IPS DF 6.9 (cell line): ENCODE data around the gene FASN.

Experiments used
- DNase-seq: peaks from one replicate; pipeline ENCODE4 v3.0.0-alpha.2; 2013; ENCODE audit warnings: low read depth, low spot score
- H3K27ac ChIP-seq: one replicate; pipeline ENCODE4 v1.5.1; 2013; ENCODE audit warnings: low read length, control low read depth
- H3K27me3 ChIP-seq: 2 replicates; pipeline ENCODE4 v1.6.1; 2013; ENCODE audit warnings: mild to moderate bottlenecking, low read length; ENCODE audit not compliant: control insufficient read depth, insufficient read depth
- H3K36me3 ChIP-seq: 2 replicates; pipeline ENCODE4 v1.6.1; 2013; ENCODE audit warnings: low read length; ENCODE audit not compliant: control insufficient read depth, insufficient read depth
- H3K4me1 ChIP-seq: 2 replicates; pipeline ENCODE4 v1.6.1; 2013; ENCODE audit warnings: low read length; ENCODE audit not compliant: control insufficient read depth, insufficient read depth
- H3K4me3 ChIP-seq: 2 replicates; pipeline ENCODE4 v1.5.1; 2013; ENCODE audit warnings: mild to moderate bottlenecking, low read length
- H3K9me3 ChIP-seq: 2 replicates; pipeline ENCODE4 v1.6.1; 2013; ENCODE audit warnings: low read length, inconsistent platforms; ENCODE audit not compliant: control insufficient read depth, insufficient read depth
- WGBS: extraction: QIAGEN DNeasy Blood & Tissue Kit; methylation state at CpG from one replicate; pipeline ENCODE4 v1.1.7; 2013; ENCODE audit warnings: mixed read lengths, missing lambda C conversion rate; ENCODE audit not compliant: insufficient read length, insufficient coverage; 5-methylcytosine and 5-hydroxymethylcytosine counted together

FASN gene

GRCh38 chr17:82059272-82060000 is 38.6 kb downstream of the FASN start:
- DNase-seq: no peak
- Histone ChIP-seq H3K9me3 (no peaks in the 10 kb centered on the region), H3K4me3 (no peak overlapping the region), H3K36me3 (peaks cover 55% of the 10 kb centered on the region), H3K27ac (no peak overlapping the region), H3K4me1 (no peaks in the 10 kb centered on the region), H3K27me3 (no peaks in the 10 kb centered on the region; the same call in 1 of the 2 replicates)
- WGBS: no CpG with 5 or more reads among the region's 19 CpGs

GRCh38 chr17:82058855-82059249 is 39.2 kb downstream of the FASN start:
- Histone ChIP-seq H3K36me3 (peaks cover 57% of the 10 kb centered on the region), H3K27me3 (no peaks in the 10 kb centered on the region; the same call in 1 of the 2 replicates), H3K4me3 (no peak overlapping the region), H3K4me1 (no peaks in the 10 kb centered on the region), H3K9me3 (no peaks in the 10 kb centered on the region), H3K27ac (no peak overlapping the region)
- no peak for DNase-seq
- WGBS: no CpG with 5 or more reads among the region's 10 CpGs

- Histone ChIP-seq H3K27ac (no peak overlapping the region), H3K4me3 (no peak overlapping the region), H3K9me3 (no peaks in the 10 kb centered on the region), H3K27me3 (no peaks in the 10 kb centered on the region; the same call in 1 of the 2 replicates), H3K36me3 (peaks cover 60% of the 10 kb centered on the region), H3K4me1 (no peaks in the 10 kb centered on the region)
- WGBS: no CpG with 5 or more reads among the region's 17 CpGs
- DNase-seq: no peak
Measured at GRCh38 chr17:82058230-82058854, 39.7 kb downstream of the FASN start.

- Histone ChIP-seq H3K27ac (no peak overlapping the region), H3K4me3 (no peak overlapping the region), H3K4me1 (no peaks in the 10 kb centered on the region; the same call in 1 of the 2 replicates), H3K27me3 (no peaks in the 10 kb centered on the region; the same call in 1 of the 2 replicates), H3K9me3 (no peaks in the 10 kb centered on the region), H3K36me3 (peaks cover 56% of the 10 kb centered on the region)
- WGBS: no CpG with 5 or more reads among the region's 29 CpGs
- no peak for DNase-seq
Measured at GRCh38 chr17:82056729-82057621, 41.1 kb downstream of the FASN start.

GRCh38 chr17:82055965-82056728 is 41.9 kb downstream of the FASN start:
- Histone ChIP-seq H3K4me1 (no peaks in the 10 kb centered on the region; the same call in 1 of the 2 replicates), H3K36me3 (peaks cover 52% of the 10 kb centered on the region)
- no CpG with 5 or more reads among the region's 28 CpGs for WGBS

GRCh38 chr17:82055023-82055964 is 42.7 kb downstream of the FASN start:
- H3K4me3 ChIP-seq: no peak overlapping the region
- H3K36me3 ChIP-seq: peaks cover 43% of the 10 kb centered on the region
- no CpG with 5 or more reads among the region's 26 CpGs for WGBS
- DNase-seq: no peak
- H3K27me3 ChIP-seq: no peaks in the 10 kb centered on the region; the same call in 1 of the 2 replicates
- no peaks in the 10 kb centered on the region for H3K9me3 ChIP-seq
- no peak overlapping the region for H3K27ac ChIP-seq
- H3K4me1 ChIP-seq: peaks cover 5% of the 10 kb centered on the region; the same call in 1 of the 2 replicates

More at GRCh38 chr17:82055965-82056728, 41.9 kb downstream of the FASN start:
- Histone ChIP-seq H3K27ac (no peak overlapping the region), H3K9me3 (no peaks in the 10 kb centered on the region), H3K27me3 (no peaks in the 10 kb centered on the region; the same call in 1 of the 2 replicates), H3K4me3 (no peak overlapping the region)
- DNase-seq: no peak

GRCh38 chr17:82054351-82055022 is 43.5 kb downstream of the FASN start:
- Histone ChIP-seq H3K4me3 (no peak overlapping the region), H3K4me1 (peaks cover 5% of the 10 kb centered on the region; the same call in 1 of the 2 replicates), H3K27me3 (no peaks in the 10 kb centered on the region; the same call in 1 of the 2 replicates), H3K36me3 (peaks cover 43% of the 10 kb centered on the region), H3K27ac (no peak overlapping the region), H3K9me3 (no peaks in the 10 kb centered on the region)
- DNase-seq: no peak
- WGBS: no CpG with 5 or more reads among the region's 38 CpGs

- no peaks in the 10 kb centered on the region for H3K9me3 ChIP-seq
- H3K27ac ChIP-seq: no peak overlapping the region
- no peaks in the 10 kb centered on the region; the same call in 1 of the 2 replicates for H3K27me3 ChIP-seq
- no peak overlapping the region for H3K4me3 ChIP-seq
- H3K4me1 ChIP-seq: peaks cover 5% of the 10 kb centered on the region; the same call in 1 of the 2 replicates
- H3K36me3 ChIP-seq: peaks cover 44% of the 10 kb centered on the region
- WGBS: no CpG with 5 or more reads among the region's 28 CpGs
- no peak for DNase-seq
Measured at GRCh38 chr17:82053556-82054263, 44.3 kb downstream of the FASN start.
